Fibroblast of gingiva (primary cell): ENCODE data around the gene HMGN5.

Source experiments
- DNase-seq: peaks from one replicate; pipeline ENCODE4 v3.0.0-alpha.2; 2011; ENCODE audit warnings: low read depth

The HMGN5 gene

GRCh38 chrX:81120258-81120935 is 81.3 kb downstream of the HMGN5 start:
- DNase-seq: peak; percentile 1

DNA sequence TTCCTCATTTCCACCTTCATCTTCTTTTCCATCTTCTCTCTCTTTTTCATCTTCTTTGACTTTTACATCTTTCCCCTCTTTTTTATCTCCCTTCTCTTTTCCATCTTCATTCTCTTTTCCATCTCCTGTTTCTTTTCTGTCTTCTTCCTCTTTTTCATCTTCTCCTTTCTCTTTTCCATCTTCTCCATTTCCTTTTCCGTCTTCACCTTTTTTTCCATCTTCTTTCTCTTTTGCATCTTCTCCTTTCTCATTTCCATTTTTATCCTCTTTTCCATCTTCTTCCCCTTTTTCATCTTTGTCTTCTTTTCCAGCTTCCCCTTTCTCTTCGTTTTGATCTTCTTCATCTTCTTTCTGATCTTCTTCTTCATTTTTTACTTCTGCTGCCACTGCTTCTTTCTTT is 87.0 kb downstream of the HMGN5 start:
- no peak for DNase-seq

DNA sequence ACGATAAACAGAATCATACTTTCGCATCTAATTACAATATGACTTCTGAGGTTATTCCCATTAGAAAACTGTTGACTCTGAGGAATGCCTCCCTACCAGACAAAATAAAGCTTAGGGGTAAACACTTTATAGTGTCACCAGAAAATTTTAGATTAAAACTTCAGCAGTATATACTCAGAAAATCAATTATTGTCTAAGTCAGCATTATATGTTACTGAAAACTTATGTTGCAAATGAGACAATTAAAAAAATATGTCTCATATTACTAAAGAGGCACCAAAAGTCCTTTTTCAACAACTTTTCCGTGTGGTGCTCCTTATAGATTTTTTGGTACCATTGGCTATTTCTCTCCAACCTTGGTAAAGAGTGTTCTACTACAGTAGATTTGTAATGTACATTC is 91.4 kb downstream of the HMGN5 start:
- no peak for DNase-seq

DNA sequence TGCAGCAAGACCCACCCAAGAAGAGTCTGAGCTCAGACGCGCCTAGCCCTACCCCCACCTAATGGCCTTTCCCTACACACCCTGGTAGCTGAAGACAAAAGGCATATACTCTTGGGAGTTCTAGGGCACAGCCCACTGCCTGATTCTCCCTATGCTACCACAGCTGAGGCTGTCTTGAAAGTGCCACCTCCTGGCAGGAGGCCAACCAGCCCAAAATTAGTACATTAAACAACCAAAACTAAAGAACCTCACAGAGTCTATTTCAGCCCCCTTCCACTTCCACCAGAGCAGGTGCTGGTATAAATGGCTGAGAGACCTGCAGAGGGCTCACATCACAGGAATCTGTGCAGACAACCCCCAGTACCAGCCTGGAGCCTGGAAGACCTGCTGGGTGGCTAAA is 119.1 kb downstream of the HMGN5 start:
- no peak for DNase-seq
